Lower lobe of right lung (tissue), 2 donors: ENCODE data around the gene ATP2A1. TPM values are rescaled to one million over a fixed set of nuclear protein-coding genes. Genes with fewer than 3 reads are reported as not detected.

Experiments used
- ATAC-seq, 2 donors: fragments of 200-7000 bp; cut with Tn5 transposase; one replicate each; pipeline ENCODE4 v1.9.1; 2020 to 2022; ENCODE audit warnings: mild to moderate bottlenecking in 2 of 2, moderate library complexity in 2 of 2
- DNase-seq: peaks from one replicate; pipeline ENCODE4 v3.0.0-alpha.2; 2020
- H3K27ac ChIP-seq: fragments of 200-600 bp; one replicate; pipeline ENCODE4 v1.8.0; 2022
- H3K27me3 ChIP-seq: fragments of 200-600 bp; one replicate; pipeline ENCODE4 v1.8.0; 2022; ENCODE audit warnings: low read depth
- H3K36me3 ChIP-seq: fragments of 200-600 bp; one replicate; pipeline ENCODE4 v1.8.0; 2022; ENCODE audit warnings: mild to moderate bottlenecking
- H3K4me1 ChIP-seq: fragments of 200-600 bp; one replicate; pipeline ENCODE4 v1.8.0; 2022
- H3K4me3 ChIP-seq: fragments of 200-600 bp; one replicate; pipeline ENCODE4 v1.8.0; 2022; ENCODE audit warnings: mild to moderate bottlenecking
- H3K9me3 ChIP-seq: fragments of 200-600 bp; one replicate; pipeline ENCODE4 v1.8.0; 2022
- CTCF ChIP-seq: fragments of 200-600 bp; IDR thresholded peaks from one replicate; pipeline ENCODE4 v1.8.0; 2022; ENCODE audit warnings: antibody characterized with exemption, mild to moderate bottlenecking
- intact Hi-C: fragments of 100-400 bp; cut with DNase I; formaldehyde crosslinking; loops from one replicate; pipeline ENCODE4 v1.11.0; 2022
- total RNA-seq: library from RNA; stranded (reverse); fragmentation: NEBNext Ultra II Directional; extraction: Animal tissue kit (Norgen Biotek cat#: 25700); gene quantifications from one replicate; pipeline ENCODE4 v1.2.1, GENCODE V29; 2021
- donor health status: DM: no; HTN: yes; CAD: no; lungs with severe emphysema.

ATP2A1 gene
- total RNA-seq, 1 donor from 2014 or later, result 0.38 TPM

GRCh38 chr16:28930652-28931051, 52.4 kb downstream of the ATP2A1 start:
- Histone ChIP-seq H3K4me3 (no peak overlapping the region), H3K27me3 (no peaks in the 10 kb centered on the region), H3K27ac (no peak overlapping the region), H3K36me3 (no peaks in the 10 kb centered on the region), H3K4me1 (peaks cover under 1% of the 10 kb centered on the region), H3K9me3 (no peaks in the 10 kb centered on the region)
- no peak for TF ChIP-seq CTCF
- ATAC-seq (no peak), DNase-seq (no peak)
- intact Hi-C loops, result no loop called here

- intact Hi-C loops, result no loop called here
- ATAC-seq, result no peak
Observed at GRCh38 chr16:28931801-28932225, 53.5 kb downstream of the ATP2A1 start, which contains the start of gene CD19. Gene CD19, plus strand, starts transcription at chr16:28931971. Its CDS starts 30 bp downstream, at chr16:28932001.

GRCh38 chr16:28932339-28933141, 54.3 kb downstream of the ATP2A1 start:
- no peak for DNase-seq
- H3K27ac ChIP-seq, result no peak overlapping the region
- no peaks in the 10 kb centered on the region for H3K27me3 ChIP-seq
- H3K4me3 ChIP-seq, result no peak overlapping the region
- no peak for ATAC-seq
- H3K36me3 ChIP-seq, result no peaks in the 10 kb centered on the region
- no peaks in the 10 kb centered on the region for H3K9me3 ChIP-seq
- TF ChIP-seq CTCF, result no peak
- peaks cover 7% of the 10 kb centered on the region for H3K4me1 ChIP-seq
- intact Hi-C loops, result no loop called here

More at GRCh38 chr16:28931801-28932225, 53.5 kb downstream of the ATP2A1 start, which contains the start of gene CD19:
- no peak for TF ChIP-seq CTCF
- Histone ChIP-seq H3K4me1 (peaks cover 7% of the 10 kb centered on the region), H3K27ac (no peak within 1 kb of the TSS), H3K4me3 (no peak within 1 kb of the TSS), H3K27me3 (no peaks in the 10 kb centered on the region), H3K9me3 (no peaks in the 10 kb centered on the region), H3K36me3 (no peaks in the 10 kb centered on the region)
- no peak for DNase-seq

DNA sequence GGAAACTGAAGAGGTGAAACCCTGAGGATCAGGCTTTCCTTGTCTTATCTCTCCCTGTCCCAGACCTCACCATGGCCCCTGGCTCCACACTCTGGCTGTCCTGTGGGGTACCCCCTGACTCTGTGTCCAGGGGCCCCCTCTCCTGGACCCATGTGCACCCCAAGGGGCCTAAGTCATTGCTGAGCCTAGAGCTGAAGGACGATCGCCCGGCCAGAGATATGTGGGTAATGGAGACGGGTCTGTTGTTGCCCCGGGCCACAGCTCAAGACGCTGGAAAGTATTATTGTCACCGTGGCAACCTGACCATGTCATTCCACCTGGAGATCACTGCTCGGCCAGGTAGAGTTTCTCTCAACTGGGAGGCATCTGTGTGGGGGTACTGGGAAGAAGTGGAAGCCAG, 54.9 kb downstream of the ATP2A1 start:
- DNase-seq, result no peak
- H3K27me3 ChIP-seq, result no peaks in the 10 kb centered on the region
- H3K36me3 ChIP-seq, result no peaks in the 10 kb centered on the region
- intact Hi-C loops, result no loop called here
- no peak overlapping the region for H3K27ac ChIP-seq
- TF ChIP-seq CTCF, result no peak
- ATAC-seq, result no peak
- H3K4me3 ChIP-seq, result no peak overlapping the region
- H3K9me3 ChIP-seq, result no peaks in the 10 kb centered on the region
- H3K4me1 ChIP-seq, result peaks cover 7% of the 10 kb centered on the region

GRCh38 chr16:28935346-28935745, 57.1 kb downstream of the ATP2A1 start:
- intact Hi-C loops, result no loop called here
- H3K27ac ChIP-seq, result no peak overlapping the region
- DNase-seq (no peak), ATAC-seq (no peak)
- no peaks in the 10 kb centered on the region for H3K36me3 ChIP-seq
- H3K4me1 ChIP-seq, result peaks cover 7% of the 10 kb centered on the region
- no peaks in the 10 kb centered on the region for H3K9me3 ChIP-seq
- no peak overlapping the region for H3K4me3 ChIP-seq
- no peak for TF ChIP-seq CTCF
- no peaks in the 10 kb centered on the region for H3K27me3 ChIP-seq
